Measurements from ENCODE around the gene MTRF1.

The MTRF1 gene

DNA sequence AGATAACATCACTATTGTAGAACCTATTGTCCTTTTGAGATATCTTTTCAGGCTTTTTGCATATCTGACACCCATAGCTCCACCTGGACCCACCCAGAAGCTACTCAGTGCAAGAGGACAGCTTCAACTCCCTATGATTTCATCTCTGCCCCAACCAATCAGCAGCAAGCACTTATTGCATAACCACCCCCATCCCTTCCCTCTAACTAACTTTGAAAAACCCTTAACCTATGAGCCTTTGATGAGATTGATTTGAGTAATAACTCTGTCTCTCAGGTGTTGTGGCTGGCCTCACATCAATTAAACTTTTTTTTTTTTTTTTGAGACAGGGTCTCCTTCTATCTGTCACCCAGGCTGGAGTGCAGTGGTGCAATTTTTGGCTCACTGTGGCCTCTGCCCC is 13.4 kb upstream of the MTRF1 start:
- no peak for FAIRE-seq
- no peak for DNase-seq (ENCODE audit: insufficient read length, low spot score)
- TF ChIP-seq, protein P1, sequence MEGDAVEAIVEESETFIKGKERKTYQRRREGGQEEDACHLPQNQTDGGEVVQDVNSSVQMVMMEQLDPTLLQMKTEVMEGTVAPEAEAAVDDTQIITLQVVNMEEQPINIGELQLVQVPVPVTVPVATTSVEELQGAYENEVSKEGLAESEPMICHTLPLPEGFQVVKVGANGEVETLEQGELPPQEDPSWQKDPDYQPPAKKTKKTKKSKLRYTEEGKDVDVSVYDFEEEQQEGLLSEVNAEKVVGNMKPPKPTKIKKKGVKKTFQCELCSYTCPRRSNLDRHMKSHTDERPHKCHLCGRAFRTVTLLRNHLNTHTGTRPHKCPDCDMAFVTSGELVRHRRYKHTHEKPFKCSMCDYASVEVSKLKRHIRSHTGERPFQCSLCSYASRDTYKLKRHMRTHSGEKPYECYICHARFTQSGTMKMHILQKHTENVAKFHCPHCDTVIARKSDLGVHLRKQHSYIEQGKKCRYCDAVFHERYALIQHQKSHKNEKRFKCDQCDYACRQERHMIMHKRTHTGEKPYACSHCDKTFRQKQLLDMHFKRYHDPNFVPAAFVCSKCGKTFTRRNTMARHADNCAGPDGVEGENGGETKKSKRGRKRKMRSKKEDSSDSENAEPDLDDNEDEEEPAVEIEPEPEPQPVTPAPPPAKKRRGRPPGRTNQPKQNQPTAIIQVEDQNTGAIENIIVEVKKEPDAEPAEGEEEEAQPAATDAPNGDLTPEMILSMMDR (IDR thresholded peaks at IDR 0.05; ENCODE audit: insufficient read depth, missing control alignments): no peak

DNA sequence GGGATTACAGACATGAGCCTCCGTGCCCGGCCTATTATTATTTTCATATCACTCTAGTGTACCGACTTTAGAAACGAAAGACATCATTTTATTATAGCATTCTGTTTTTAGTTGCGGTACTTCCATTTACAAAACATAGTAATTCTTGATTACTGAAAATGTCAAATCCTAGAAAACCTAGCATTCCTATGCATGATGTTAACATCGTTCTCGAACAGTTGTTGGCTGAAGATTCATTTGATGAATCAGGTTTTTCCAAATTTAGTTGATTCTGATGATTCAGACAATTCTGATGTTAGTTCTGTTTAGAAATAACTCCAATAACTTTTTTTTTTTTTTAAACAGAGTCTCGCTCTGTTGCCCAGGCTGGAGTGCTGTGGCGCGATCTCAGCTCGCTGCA is 11.5 kb upstream of the MTRF1 start:
- no peak for DNase-seq (ENCODE audit: insufficient read length, low spot score)
- FAIRE-seq: no peak

DNA sequence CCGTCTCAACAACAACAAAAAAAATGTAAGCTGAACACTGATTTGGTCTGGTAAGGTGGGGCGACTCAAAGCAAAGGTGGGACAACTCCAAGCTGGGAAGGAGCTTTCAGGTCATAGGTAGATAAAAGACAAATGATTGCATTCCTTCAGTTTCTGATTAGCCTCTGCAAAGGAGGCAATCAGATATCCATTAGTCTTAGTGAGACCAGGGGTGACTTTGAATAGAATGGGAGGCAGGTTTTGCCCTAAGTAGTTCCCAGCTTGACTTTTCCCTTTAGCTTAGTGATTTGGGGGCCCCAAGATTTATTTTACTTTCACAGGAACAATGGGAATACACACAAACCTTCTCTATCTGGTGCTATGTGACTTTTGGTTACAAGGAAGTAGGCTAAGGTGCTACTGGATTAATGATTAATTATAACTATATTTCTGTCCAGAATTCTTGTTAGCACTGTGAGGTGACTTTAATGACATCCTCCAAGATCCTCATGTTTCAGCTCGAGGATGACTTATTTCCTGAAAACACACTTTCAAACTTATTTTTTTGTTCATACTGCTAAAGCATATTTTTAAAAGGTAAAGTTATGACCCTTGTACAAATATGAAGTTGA is 10.6 kb upstream of the MTRF1 start:
- FAIRE-seq: no peak
- TF ChIP-seq, protein P1 (IDR thresholded peaks at IDR 0.05; ENCODE audit: insufficient read depth, missing control alignments): no peak
- DNase-seq (ENCODE audit: insufficient read length, low spot score): no peak

More for the DNA sequence above, 11.5 kb upstream of the MTRF1 start:
- TF ChIP-seq, protein P1 (IDR thresholded peaks at IDR 0.05; ENCODE audit: insufficient read depth, missing control alignments): no peak

DNA sequence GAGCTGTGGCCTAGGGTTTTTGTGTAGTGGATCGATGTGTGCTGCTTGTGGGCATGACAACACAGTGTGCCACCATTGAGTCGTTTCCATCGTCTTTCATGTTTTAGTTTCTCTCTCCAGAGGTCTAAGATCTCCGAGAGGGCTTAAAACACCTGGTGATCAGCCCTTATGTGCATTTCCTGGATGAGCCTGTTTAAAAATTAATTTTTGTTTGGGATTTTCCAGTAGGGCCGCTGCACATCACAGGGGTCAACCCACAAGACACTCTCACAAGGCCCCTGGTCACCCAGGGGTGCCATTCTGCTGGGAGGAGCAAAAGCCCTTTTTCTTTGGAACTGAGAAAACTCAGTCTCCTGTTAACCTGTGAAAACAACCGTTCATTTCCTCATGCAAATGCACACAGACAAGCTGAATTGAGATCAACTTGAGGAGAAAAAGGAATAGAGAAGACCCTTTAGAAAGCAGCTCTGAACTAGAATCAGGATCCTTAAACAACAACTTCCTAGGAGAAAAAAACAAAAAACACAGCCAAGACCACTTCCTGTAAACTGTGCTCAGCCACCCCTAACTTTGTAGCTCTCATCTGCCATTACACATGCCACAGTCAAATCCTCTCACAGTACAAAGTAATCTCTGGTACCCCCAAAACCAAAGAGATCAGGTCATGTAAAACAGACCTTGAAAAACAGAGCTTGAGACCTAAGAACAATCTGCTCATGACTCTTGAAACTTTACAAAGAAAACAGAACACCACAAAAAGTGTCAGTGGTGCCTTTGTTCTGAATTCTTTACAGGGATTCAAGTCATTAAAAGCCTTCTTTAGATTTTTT is 8.3 kb upstream of the MTRF1 start:
- TF ChIP-seq, protein P1 (IDR thresholded peaks at IDR 0.05; ENCODE audit: insufficient read depth, missing control alignments): no peak
- FAIRE-seq: no peak

DNA sequence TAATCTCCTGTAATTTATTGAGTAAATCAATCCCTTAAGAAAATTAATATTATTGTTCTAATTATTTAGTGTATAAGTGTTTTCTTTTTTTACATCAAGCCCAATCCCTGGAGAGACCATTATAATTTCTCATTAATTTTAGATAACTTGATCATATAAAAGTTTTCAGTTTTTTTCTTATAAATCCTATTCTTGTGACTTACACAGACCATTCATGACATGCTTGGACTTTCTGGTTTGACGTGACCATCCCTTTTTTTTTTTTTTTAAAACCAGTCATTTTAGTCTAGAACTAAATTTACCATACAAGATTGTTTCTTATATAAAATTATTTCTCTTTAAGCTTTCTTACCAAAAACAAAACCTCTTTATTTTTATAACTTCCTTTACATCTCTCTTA is 5.4 kb upstream of the MTRF1 start:
- DNase-seq (ENCODE audit: insufficient read length, low spot score): no peak
- TF ChIP-seq, protein P1 (IDR thresholded peaks at IDR 0.05; ENCODE audit: insufficient read depth, missing control alignments): no peak
- FAIRE-seq: no peak

More for the DNA sequence above, 8.3 kb upstream of the MTRF1 start:
- DNase-seq (ENCODE audit: insufficient read length, low spot score): no peak

DNA sequence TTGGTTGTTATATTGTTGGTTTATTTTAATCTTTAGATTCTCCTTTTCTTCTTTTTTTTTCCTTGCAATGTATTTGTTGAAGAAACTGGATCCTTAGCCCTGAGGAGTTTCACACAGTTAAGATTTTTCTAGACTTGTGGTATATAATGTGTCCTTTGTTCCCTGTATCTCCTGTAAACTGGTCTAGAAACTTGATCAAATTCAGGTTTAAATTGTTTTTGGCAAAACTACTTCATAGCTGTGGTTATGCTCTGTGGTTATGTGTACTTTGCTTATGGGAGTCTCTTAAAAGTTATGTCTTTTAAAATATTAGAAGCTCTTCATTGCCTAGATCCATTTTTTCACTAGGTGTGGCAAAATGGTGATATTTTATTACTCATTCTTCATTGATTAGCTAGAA is 3.7 kb upstream of the MTRF1 start:
- TF ChIP-seq, protein P1 (IDR thresholded peaks at IDR 0.05; ENCODE audit: insufficient read depth, missing control alignments): no peak
- DNase-seq (ENCODE audit: insufficient read length, low spot score) (no peak), FAIRE-seq (no peak)

Measured in D721Med (cell line).